Measurements from ENCODE around the gene SLC9A9.

- TF ChIP-seq POLR2AphosphoS5 (IDR thresholded peaks at IDR 0.05; ENCODE audit: low read length) = no peak
- TF ChIP-seq TAF1 (IDR thresholded peaks at IDR 0.05; ENCODE audit: borderline replicate concordance, low read depth, low read length) = no peak
- TF ChIP-seq FOXK2 (IDR thresholded peaks at IDR 0.05) = no peak
- TF ChIP-seq GATAD2B (conservative IDR thresholded peaks at IDR 0.05; ENCODE audit: low read depth) = no peak
- TF ChIP-seq RFX5 (IDR thresholded peaks at IDR 0.05; ENCODE audit: low read depth, low read length) = no peak
- no peak for TF ChIP-seq SPI1 (IDR thresholded peaks at IDR 0.05; ENCODE audit: borderline replicate concordance, insufficient read depth, low read depth, low read length)
- no peak for TF ChIP-seq BCL11A (IDR thresholded peaks at IDR 0.05; ENCODE audit: low read depth, low read length)
- no peak for TF ChIP-seq ASH2L (IDR thresholded peaks at IDR 0.05; ENCODE audit: borderline replicate concordance, low read depth)
These were observed 77.9 kb downstream of the SLC9A9 start for GRCh38 chr3:143770391-143770790.
